Pancreas (tissue), 10 donors: ENCODE data around the gene DHRS4L2. TPM values are rescaled to one million over a fixed set of nuclear protein-coding genes. Genes with fewer than 3 reads are reported as not detected.
"Not testable (repeated sequence)": the region's sequence is repeated elsewhere in the genome, so short reads cannot be mapped to it uniquely, and the experiment has no call there.

Experiments used
- ATAC-seq, 4 donors: fragments of 200-7000 bp; cut with Tn5 transposase; one replicate each; pipeline versions ENCODE4 v1.8.0 to v1.9.1; 2020; ENCODE audit warnings: mild to moderate bottlenecking in 4 of 4, moderate library complexity in 4 of 4
- DNase-seq, 6 donors: peaks; one replicate each; pipeline ENCODE4 v3.0.0-alpha.2; 2020
- FAIRE-seq: peaks from 2 replicates; lab custom pipeline; 2012; peaks lifted over from hg19 to GRCh38; lab: Jason Lieb, UNC
- H3K27ac ChIP-seq, 4 donors: fragments of 200-600 bp; sonication (generic); 1 replicate in 3 of 4; 2 replicates in 1 of 4; pipeline versions ENCODE4 v1.5.0 to v1.8.0; 2020
- H3K27me3 ChIP-seq, 4 donors: fragments of 200-600 bp; one replicate each; pipeline ENCODE4 v1.8.0; 2021
- H3K36me3 ChIP-seq, 3 donors: fragments of 200-600 bp; sonication (generic) in 1 of 3; one replicate each; pipeline versions ENCODE4 v1.5.0 to v1.8.0; 2020 to 2021
- H3K4me1 ChIP-seq, 3 donors: fragments of 200-600 bp; one replicate each; pipeline ENCODE4 v1.8.0; 2021
- H3K4me3 ChIP-seq, 4 donors: fragments of 200-600 bp; sonication (generic) in 2 of 4; one replicate each; pipeline versions ENCODE4 v1.5.0 to v1.8.0; 2020 to 2021
- H3K9me3 ChIP-seq, 4 donors: fragments of 200-600 bp; one replicate each; pipeline ENCODE4 v1.8.0; 2021
- WGBS, 2 donors: extraction: QIAGEN DNeasy Blood & Tissue Kit; methylation state at CpG; one replicate each; pipeline ENCODE4 v1.1.7; 2013; 5-methylcytosine and 5-hydroxymethylcytosine counted together
- intact Hi-C, 3 donors: fragments of 100-400 bp; cut with DNase I; formaldehyde crosslinking; loops; one replicate each; pipeline versions ENCODE4 v1.11.1 to v1.14.2; 2022
- polyA plus RNA-seq, 2 donors: library from polyadenylated mRNA; stranded (reverse); fragments of 200-250 nt; gene quantifications; one replicate each; pipeline ENCODE4 v1.2.3, GENCODE V29; 2013
- total RNA-seq, 6 donors: library from RNA; stranded (reverse); fragmentation: NEBNext Ultra II Directional in 4 of 6; extraction: Animal tissue kit (Norgen Biotek cat#: 25700) in 4 of 6; gene quantifications; one replicate each; pipeline versions ENCODE4 v1.2.1 to v1.2.4, GENCODE V29; 2021 to 2023
- TF ChIP-seq, protein P1 (sequence below), 4 donors: fragments of 200-600 bp; sonication (generic) in 3 of 4; IDR thresholded peaks; one replicate each; pipeline versions ENCODE4 v1.5.0 to v1.8.0; 2021; ENCODE audit warnings: antibody characterized with exemption in 4 of 4
- donor health status: healthy with polysubstance abuse.
- donor health status: DM: no; HTN: no; CAD: no; lungs with moderate emphysema.
- donor health status: DM: no; HTN: no; CAD: no.
- donor health status: control.
- donor health status: control.
- donor health status: Bipolar disorder and iron deficiency.
- donor health status: DM: yes; HTN: yes; CAD: no.
- donor health status: DM: no; HTN: no; CAD: no.
- donor health status: DM: no; HTN: no; CAD: no.
- donor health status: DM: yes; HTN: yes; CAD: no.

The DHRS4L2 gene
- total RNA-seq (10 to 100 TPM; 10.3 to 16.2 (median 11.5) TPM), polyA plus RNA-seq (10 to 100 TPM; 20.2 to 35.0 TPM)

DNA sequence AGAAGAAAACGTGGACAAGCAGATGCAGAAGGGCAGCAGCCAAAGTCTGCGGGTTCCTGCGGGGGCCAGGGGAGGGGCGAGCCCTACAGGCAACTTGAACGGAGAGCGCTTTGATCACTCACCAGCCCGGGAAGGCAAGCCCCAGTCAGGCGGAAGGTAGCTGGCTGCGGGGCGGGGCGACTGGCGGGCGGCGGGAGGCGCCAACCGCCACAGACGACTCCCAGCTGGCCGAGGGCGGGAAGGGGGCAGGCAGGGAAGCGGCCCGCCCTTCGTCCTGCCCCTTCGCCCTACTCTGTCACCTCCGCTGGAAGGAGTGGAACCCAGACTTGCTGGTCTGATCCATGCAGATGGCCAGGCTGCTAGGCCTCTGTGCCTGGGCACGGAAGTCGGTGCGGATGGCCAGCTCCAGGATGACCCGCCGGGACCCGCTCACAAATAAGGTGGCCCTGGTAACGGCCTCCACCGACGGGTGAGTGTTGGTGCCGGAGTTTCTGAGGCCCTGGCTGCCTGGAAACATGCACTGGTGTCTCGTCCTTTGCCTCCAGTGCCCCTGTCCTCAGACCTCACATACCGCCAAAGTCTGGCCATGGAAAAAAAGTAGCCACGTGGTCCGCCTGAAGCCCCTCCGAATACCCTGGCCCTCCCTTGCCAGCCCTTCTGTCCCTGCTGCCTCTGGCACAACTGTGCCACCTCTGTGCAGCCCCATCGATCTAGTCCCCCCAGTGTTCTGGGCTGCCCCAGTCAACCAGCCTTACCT, at the start of gene DHRS4L2:
Gene DHRS4L2 (plus strand): TSS at position 323 of the 757 bp plus-strand sequence. CDS start 19 bp downstream, at position 342.
- not testable (repeated sequence) for H3K27me3 ChIP-seq
- peak; percentile 98 for ATAC-seq

DNA sequence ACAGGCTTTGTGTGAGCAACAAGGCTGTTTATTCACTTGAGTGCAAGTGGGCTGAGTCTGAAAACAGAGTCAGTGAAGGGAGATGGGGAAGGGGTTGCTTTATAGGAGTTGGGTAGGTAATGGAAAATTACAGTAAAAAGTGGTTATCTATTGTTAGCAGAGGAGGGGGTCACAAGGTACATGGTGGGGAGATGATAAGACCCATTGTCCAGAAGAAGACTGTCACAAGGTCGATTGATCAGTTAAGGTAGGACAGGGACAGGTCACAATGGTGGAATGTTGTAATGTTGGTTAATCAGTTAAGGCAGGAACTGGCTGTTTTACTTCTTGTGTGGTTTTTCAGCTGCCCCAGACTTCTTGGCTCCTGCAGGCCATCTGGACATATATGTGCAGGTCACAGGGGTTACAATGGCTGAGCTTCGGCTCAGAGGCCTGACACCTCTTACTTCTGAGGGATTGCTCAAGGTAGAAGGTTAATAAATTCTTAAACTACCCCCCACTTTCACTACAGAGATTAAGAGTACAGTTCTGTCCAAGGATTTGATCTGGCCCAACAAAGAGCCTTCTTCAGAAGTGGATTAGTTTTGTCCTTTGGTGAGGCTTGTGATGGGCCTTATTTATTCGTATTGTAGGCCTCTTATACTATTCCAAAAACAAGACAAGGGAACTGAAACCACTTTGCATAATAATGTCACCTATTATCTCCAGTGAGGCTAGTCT, 49.0 kb upstream of the DHRS4L2 start:
- intact Hi-C loops: no loop called here
- no peak overlapping the region for H3K4me3 ChIP-seq
- WGBS, 2 donors: 54 to 71% methylated on average over 3 of the region's 3 CpGs
- H3K36me3 ChIP-seq: no peaks in the 10 kb centered on the region
- no peak for DNase-seq
- TF ChIP-seq, protein P1, sequence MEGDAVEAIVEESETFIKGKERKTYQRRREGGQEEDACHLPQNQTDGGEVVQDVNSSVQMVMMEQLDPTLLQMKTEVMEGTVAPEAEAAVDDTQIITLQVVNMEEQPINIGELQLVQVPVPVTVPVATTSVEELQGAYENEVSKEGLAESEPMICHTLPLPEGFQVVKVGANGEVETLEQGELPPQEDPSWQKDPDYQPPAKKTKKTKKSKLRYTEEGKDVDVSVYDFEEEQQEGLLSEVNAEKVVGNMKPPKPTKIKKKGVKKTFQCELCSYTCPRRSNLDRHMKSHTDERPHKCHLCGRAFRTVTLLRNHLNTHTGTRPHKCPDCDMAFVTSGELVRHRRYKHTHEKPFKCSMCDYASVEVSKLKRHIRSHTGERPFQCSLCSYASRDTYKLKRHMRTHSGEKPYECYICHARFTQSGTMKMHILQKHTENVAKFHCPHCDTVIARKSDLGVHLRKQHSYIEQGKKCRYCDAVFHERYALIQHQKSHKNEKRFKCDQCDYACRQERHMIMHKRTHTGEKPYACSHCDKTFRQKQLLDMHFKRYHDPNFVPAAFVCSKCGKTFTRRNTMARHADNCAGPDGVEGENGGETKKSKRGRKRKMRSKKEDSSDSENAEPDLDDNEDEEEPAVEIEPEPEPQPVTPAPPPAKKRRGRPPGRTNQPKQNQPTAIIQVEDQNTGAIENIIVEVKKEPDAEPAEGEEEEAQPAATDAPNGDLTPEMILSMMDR (IDR thresholded peaks at IDR 0.05): no peak
- FAIRE-seq: no peak
- no peak overlapping the region for H3K27ac ChIP-seq
- peaks cover 6 to 21% (median 19%) of the 10 kb centered on the region in 3 donors for H3K4me1 ChIP-seq
- ATAC-seq: no peak
- H3K9me3 ChIP-seq: no peaks in the 10 kb centered on the region
- H3K27me3 ChIP-seq: no peaks in the 10 kb centered on the region

More for the DNA sequence above, at the start of gene DHRS4L2:
- intact Hi-C loops, H3K9me3 ChIP-seq, H3K4me1 ChIP-seq, H3K36me3 ChIP-seq, FAIRE-seq: not testable (repeated sequence)
- Histone ChIP-seq H3K4me3 (peak within 1 kb of the TSS; percentile 18 to 50 (median 30)), H3K27ac (peak within 1 kb of the TSS; percentile 17 to 74 (median 54))
- peak; percentile 87 to 96 (median 91) for DNase-seq
- 4 to 9% methylated on average over 37 to 40 of the region's 40 CpGs for WGBS, 2 donors

DNA sequence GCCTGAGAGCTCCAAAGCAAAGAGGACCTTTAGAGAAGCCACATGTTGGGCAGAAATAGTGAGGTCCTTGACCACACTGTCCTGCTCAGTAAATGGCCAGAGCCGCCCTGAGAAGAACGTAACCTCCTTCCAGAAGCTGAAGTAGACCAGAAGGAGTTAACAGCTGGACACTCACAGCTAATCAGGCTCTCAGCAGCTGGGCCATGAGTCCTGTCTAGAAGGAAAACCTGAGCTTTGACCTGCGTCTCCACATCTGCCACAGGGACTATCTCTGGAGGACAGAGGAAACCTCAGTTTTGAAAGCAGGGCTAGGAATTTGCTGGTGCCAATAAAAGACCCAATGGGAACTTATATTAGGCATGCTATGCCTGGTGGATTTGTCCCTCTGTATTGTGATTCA, 47.5 kb upstream of the DHRS4L2 start:
- Histone ChIP-seq H3K4me3 (no peak overlapping the region), H3K4me1 (peaks cover 6 to 12% (median 10%) of the 10 kb centered on the region in 3 donors), H3K36me3 (no peaks in the 10 kb centered on the region), H3K9me3 (no peaks in the 10 kb centered on the region), H3K27me3 (no peaks in the 10 kb centered on the region), H3K27ac (no peak overlapping the region)
- FAIRE-seq: no peak
- no peak for DNase-seq
- WGBS, 2 donors: 33 to 59% methylated on average over 3 of the region's 3 CpGs
- intact Hi-C loops: no loop called here
- TF ChIP-seq, protein P1 (IDR thresholded peaks at IDR 0.05): no peak
- no peak for ATAC-seq

DNA sequence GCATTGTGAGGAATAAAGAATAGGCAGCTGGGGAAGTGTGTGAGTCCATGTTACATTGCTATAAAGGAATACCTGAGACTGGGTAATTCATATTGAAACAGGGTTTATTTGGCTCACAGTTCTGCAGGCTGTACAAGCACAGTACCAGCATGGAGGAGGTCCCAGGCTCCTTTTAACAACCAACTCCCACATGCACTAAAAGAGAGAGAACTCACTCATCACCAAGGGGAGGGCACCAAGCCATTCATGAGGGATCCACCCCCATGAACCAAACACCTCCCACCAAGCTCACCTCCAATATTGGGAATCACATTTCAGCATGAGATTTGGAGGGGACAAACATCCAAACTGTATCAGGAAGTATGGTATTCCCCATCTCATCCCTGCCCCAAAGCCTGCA, 47.1 kb upstream of the DHRS4L2 start:
- Histone ChIP-seq H3K9me3 (no peaks in the 10 kb centered on the region), H3K4me1 (peaks cover 6 to 11% (median 6%) of the 10 kb centered on the region in 3 donors), H3K27ac (no peak overlapping the region), H3K4me3 (no peak overlapping the region), H3K27me3 (no peaks in the 10 kb centered on the region), H3K36me3 (no peaks in the 10 kb centered on the region)
- TF ChIP-seq, protein P1 (IDR thresholded peaks at IDR 0.05): no peak
- FAIRE-seq: no peak
- no peak for ATAC-seq
- intact Hi-C loops: no loop called here
- DNase-seq: no peak

DNA sequence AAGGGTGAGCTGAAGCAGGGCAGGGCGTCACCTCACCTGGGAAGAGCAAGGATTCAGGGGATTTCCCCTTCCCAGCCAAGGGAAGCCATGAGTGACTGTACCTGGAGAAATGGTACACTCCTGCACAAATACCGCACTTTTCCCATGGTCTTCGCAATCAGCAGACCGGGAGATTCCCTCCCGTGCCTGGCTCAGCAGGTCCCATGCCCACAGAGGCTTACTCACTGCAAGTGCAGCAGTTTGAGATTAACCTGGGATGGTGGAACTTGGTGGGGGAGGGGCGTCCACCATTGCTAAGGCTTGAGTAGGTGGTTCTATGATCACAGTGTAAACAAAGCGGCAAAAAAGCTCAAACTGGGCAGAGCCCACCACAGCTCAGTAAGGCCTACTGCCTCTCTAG, 46.1 kb upstream of the DHRS4L2 start:
- FAIRE-seq (no peak), DNase-seq (peak; percentile 60 to 82 (median 76)), ATAC-seq (peak; percentile 90 to 93 (median 92))
- Histone ChIP-seq H3K9me3 (no peaks in the 10 kb centered on the region), H3K27ac (peak overlapping the region in 2 of 4 donors; percentile 4 to 10), H3K27me3 (no peaks in the 10 kb centered on the region), H3K4me1 (peaks cover 4 to 11% (median 6%) of the 10 kb centered on the region in 3 donors), H3K36me3 (no peaks in the 10 kb centered on the region), H3K4me3 (no peak overlapping the region)
- 44 to 45% methylated on average over 7 of the region's 7 CpGs for WGBS, 2 donors
- intact Hi-C loops: no loop called here
- TF ChIP-seq, protein P1 (IDR thresholded peaks at IDR 0.05): no peak

DNA sequence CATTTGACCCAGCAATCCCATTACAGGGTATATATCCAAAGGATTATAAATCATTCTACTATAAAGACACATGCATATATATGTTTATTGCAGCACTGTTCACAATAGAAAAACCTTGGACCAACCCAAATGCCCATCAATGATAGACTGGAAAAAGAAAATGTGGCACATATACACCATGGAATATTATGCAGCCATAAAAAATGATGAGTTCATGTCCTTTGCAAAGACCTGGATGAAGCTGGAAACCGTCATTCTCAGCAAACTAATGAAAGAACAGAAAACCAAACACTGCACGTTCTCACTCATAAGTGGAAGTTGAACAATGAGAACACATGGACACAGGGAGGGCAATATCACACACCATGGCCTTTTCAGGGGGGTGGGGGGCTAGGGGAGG, 39.7 kb upstream of the DHRS4L2 start:
- DNase-seq, FAIRE-seq, H3K4me3 ChIP-seq, intact Hi-C loops, H3K9me3 ChIP-seq, ATAC-seq, H3K27ac ChIP-seq, H3K36me3 ChIP-seq, H3K27me3 ChIP-seq: not testable (repeated sequence)
- WGBS, 2 donors: 85 to 98% methylated on average over 2 of the region's 2 CpGs
- H3K4me1 ChIP-seq: peaks cover 0 to 13% (median 0%) of the 10 kb centered on the region in 3 donors
